Measurements from ENCODE around the gene CUBN. TPM values are rescaled to one million over a fixed set of nuclear protein-coding genes. Genes with fewer than 3 reads are reported as not detected.

CUBN gene
- total RNA-seq, 2 donors from 2014 or later: 2.6 to 3.6 TPM

- Histone ChIP-seq H3K27me3 (no peaks in the 10 kb centered on the region), H3K4me3 (no peak overlapping the region), H3K9me3 (no peaks in the 10 kb centered on the region), H3K4me1 (no peaks in the 10 kb centered on the region), H3K27ac (no peak overlapping the region), H3K36me3 (replicated peaks in 1 of 2; ENCODE audit: insufficient read depth in 1 of 2, low read depth in 2 of 2) (no peaks in the 10 kb centered on the region)
- 74 to 76% methylated on average over 4 of the region's 4 CpGs for WGBS, 2 donors
- ATAC-seq: no peak
- TF ChIP-seq POLR2A (IDR thresholded peaks at IDR 0.05): no peak
- TF ChIP-seq CTCF (IDR thresholded peaks at IDR 0.05): no peak
- no peak for DNase-seq
- intact Hi-C loops (cut with DNase I): no loop called here
Observed at GRCh38 chr10:16927546-16927945, 202.1 kb downstream of the CUBN start.

DNA sequence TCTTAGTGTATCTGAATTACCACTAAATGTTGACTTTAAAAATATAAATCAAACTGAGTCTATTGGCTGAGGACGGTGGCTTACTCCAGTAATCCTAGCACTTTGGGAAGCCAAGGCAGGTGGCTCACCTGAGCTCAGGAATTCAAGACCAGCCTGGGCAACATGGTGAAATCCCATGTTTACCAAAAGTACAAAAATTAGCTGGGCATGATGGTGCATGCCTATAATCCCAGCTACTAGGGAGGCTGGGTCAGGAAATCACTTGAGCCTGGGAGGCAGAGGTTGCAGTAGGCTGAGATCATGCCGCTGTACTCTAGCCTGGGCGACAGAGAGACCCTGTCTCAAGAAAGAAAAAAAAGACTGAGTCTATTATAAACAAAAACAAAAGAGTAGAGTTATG is 205.9 kb downstream of the CUBN start:
- no peaks in the 10 kb centered on the region for H3K36me3 ChIP-seq (replicated peaks in 1 of 2; ENCODE audit: insufficient read depth in 1 of 2, low read depth in 2 of 2)
- H3K4me1 ChIP-seq: no peaks in the 10 kb centered on the region
- 75 to 81% methylated on average over 3 of the region's 3 CpGs for WGBS, 2 donors
- no peaks in the 10 kb centered on the region for H3K27me3 ChIP-seq
- intact Hi-C loops (cut with DNase I): no loop called here
- no peak overlapping the region for H3K4me3 ChIP-seq
- DNase-seq (no peak), ATAC-seq (no peak)
- H3K9me3 ChIP-seq: no peaks in the 10 kb centered on the region
- H3K27ac ChIP-seq: no peak overlapping the region
- TF ChIP-seq POLR2A (IDR thresholded peaks at IDR 0.05) (no peak), CTCF (IDR thresholded peaks at IDR 0.05) (no peak)

DNA sequence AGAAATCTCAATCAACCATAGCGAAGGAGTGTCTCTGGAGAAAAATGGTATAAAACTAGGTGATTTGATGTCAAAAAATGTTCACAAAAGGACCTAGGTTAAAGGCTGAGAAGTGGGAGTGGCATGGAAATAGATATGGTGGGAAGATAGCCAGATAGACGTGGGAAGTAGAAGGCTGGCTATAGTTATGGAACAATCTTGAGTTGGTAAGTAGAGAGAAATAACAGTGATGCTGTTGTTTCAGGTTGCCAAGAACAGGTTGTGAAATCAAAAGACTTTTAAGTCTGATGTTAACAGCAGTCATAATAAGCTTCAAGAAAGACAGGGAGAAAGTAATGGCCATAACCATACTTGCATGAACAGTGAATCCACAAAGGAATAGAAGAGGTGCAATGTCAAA is 206.3 kb downstream of the CUBN start:
- TF ChIP-seq CTCF (IDR thresholded peaks at IDR 0.05) (no peak), POLR2A (IDR thresholded peaks at IDR 0.05) (no peak)
- no peak overlapping the region for H3K27ac ChIP-seq

DNA sequence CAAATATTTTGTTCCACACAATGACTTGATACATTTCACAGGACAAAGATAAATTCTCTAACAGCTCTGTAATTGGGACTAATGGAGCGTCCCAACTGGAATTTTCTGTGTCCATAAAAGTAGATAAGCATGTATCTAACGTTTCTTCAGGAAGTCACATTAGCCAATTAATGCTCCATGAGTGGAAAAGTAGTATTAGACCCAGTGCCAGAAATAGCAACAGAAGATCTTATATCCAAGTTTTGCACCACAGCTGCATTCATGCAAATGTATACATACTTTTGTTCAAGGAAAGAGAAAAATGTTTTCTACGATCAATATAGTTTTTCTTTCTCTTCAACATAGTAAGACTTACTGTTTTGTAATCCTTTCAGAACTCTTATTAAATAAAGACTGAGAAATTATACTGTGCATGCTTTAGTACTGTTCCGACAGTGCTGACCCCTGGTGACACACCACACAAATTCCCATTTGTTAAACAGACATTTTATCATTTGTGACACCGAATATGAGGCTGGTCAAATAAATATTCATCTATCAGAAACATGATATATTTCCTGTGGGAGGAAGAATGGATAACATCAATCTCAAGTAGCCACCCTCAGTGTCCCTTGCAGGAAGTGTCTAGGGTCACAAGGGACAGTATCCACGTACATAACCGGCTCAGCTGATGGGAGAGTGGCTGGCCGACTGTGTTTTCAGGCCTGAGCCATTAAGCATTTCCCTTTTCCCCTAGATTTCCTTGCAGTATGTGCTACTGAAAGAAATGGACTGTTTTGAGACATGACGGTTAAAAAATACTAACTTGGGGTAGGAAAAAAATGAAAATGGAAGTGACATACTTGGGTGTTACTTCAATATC is 210.3 kb downstream of the CUBN start:
- no peaks in the 10 kb centered on the region for H3K36me3 ChIP-seq (replicated peaks in 1 of 2; ENCODE audit: insufficient read depth in 1 of 2, low read depth in 2 of 2)
- H3K27ac ChIP-seq: no peak overlapping the region
- H3K27me3 ChIP-seq: no peaks in the 10 kb centered on the region
- H3K4me3 ChIP-seq: no peak overlapping the region
- H3K9me3 ChIP-seq: no peaks in the 10 kb centered on the region
- ATAC-seq (no peak), DNase-seq (no peak)
- TF ChIP-seq CTCF (IDR thresholded peaks at IDR 0.05): no peak
- TF ChIP-seq POLR2A (IDR thresholded peaks at IDR 0.05): no peak
- intact Hi-C loops (cut with DNase I): no loop called here
- H3K4me1 ChIP-seq: no peaks in the 10 kb centered on the region
- WGBS, 2 donors: 60 to 66% methylated on average over 9 of the region's 9 CpGs

More for the DNA sequence above, 206.3 kb downstream of the CUBN start:
- DNase-seq (no peak), ATAC-seq (no peak)
- Histone ChIP-seq H3K9me3 (no peaks in the 10 kb centered on the region), H3K36me3 (replicated peaks in 1 of 2; ENCODE audit: insufficient read depth in 1 of 2, low read depth in 2 of 2) (no peaks in the 10 kb centered on the region), H3K4me3 (no peak overlapping the region), H3K27me3 (no peaks in the 10 kb centered on the region), H3K4me1 (no peaks in the 10 kb centered on the region)
- WGBS, 2 donors: 16 to 44% methylated on average over 2 of the region's 2 CpGs
- intact Hi-C loops (cut with DNase I): no loop called here

GRCh38 chr10:16916496-16916895 is 213.1 kb downstream of the CUBN start:
- Histone ChIP-seq H3K27me3 (no peaks in the 10 kb centered on the region), H3K9me3 (no peaks in the 10 kb centered on the region), H3K36me3 (replicated peaks in 1 of 2; ENCODE audit: insufficient read depth in 1 of 2, low read depth in 2 of 2) (no peaks in the 10 kb centered on the region), H3K27ac (no peak overlapping the region), H3K4me3 (no peak overlapping the region), H3K4me1 (no peaks in the 10 kb centered on the region)
- intact Hi-C loops (cut with DNase I): no loop called here
- DNase-seq (no peak), ATAC-seq (no peak)
- 86 to 91% methylated on average over 6 of the region's 6 CpGs for WGBS, 2 donors
- no peak for TF ChIP-seq POLR2A (IDR thresholded peaks at IDR 0.05)
- peak in 1 of 7 experiments; percentile 14 for TF ChIP-seq CTCF (IDR thresholded peaks at IDR 0.05)
